OCI-LY7 (cell line): Measurements from ENCODE around the gene DLEC1. TPM values are rescaled to one million over a fixed set of nuclear protein-coding genes. Genes with fewer than 3 reads are reported as not detected.
"Not testable (repeated sequence)": the region's sequence is repeated elsewhere in the genome, so short reads cannot be mapped to it uniquely, and the experiment has no call there.

Experiments
- BruUV-seq: library from RNA; stranded (reverse); fragments of 400-500 nt; replicated peaks from 2 replicates; lab custom pipeline; 2021; lab: Mats Ljungman, UMichigan
- CTCF ChIA-PET: fragments of 300-600 bp; sonication (Branson Sonifier 250); formaldehyde crosslinking; loops from one replicate; lab custom pipeline; 2022; ENCODE audit warnings: antibody characterized with exemption; ENCODE audit not compliant: unreplicated experiment; lab: Charles Lee
- POLR2A ChIA-PET: fragments of 300-600 bp; sonication (Branson Sonifier 250); formaldehyde crosslinking; loops from one replicate; lab custom pipeline; 2022; ENCODE audit warnings: antibody characterized with exemption; lab: Charles Lee
- DNase-seq: peaks from one replicate; pipeline ENCODE4 v3.0.0-alpha.2; 2015; ENCODE audit warnings: low spot score
- H2AFZ ChIP-seq: fragments of 200-600 bp; sonication (generic), shearing (Covaris generic); 2 replicates; pipeline ENCODE4 v1.6.1; 2014; ENCODE audit warnings: mild to moderate bottlenecking, antibody characterized with exemption, low read length, moderate library complexity
- H3K27ac ChIP-seq: fragments of 200-600 bp; sonication (generic); 2 replicates; pipeline ENCODE4 v1.5.1; 2014; ENCODE audit warnings: mixed run types, low read depth, mild to moderate bottlenecking, moderate library complexity, low read length, inconsistent platforms; ENCODE audit not compliant: poor library complexity, severe bottlenecking
- H3K36me3 ChIP-seq: fragments of 200-600 bp; sonication (generic); 2 replicates; pipeline ENCODE4 v1.6.1; 2014; ENCODE audit warnings: mild to moderate bottlenecking, antibody characterized with exemption, low read length, moderate library complexity, mixed read lengths; ENCODE audit not compliant: insufficient read depth
- H3K4me1 ChIP-seq: fragments of 200-600 bp; sonication (generic); 2 replicates; pipeline ENCODE4 v1.5.1; 2014; ENCODE audit warnings: mild to moderate bottlenecking, low read length; ENCODE audit not compliant: insufficient read depth, poor library complexity, severe bottlenecking
- H3K4me2 ChIP-seq: fragments of 200-600 bp; sonication (generic); 2 replicates; pipeline ENCODE4 v1.6.1; 2014; ENCODE audit warnings: mild to moderate bottlenecking, low read length
- H3K4me3 ChIP-seq: fragments of 200-600 bp; sonication (generic); 2 replicates; pipeline ENCODE4 v1.5.1; 2014; ENCODE audit warnings: mild to moderate bottlenecking, low read depth, low read length; ENCODE audit not compliant: poor library complexity, severe bottlenecking
- H3K79me2 ChIP-seq: fragments of 200-600 bp; sonication (generic); 2 replicates; pipeline ENCODE4 v1.6.1; 2016; ENCODE audit warnings: low read depth, mild to moderate bottlenecking, low read length, moderate library complexity, mixed read lengths; ENCODE audit not compliant: insufficient read depth
- H3K9me2 ChIP-seq: fragments of 200-600 bp; sonication (generic); 2 replicates; pipeline ENCODE4 v1.6.1; 2016; ENCODE audit warnings: mild to moderate bottlenecking, low read length, mixed read lengths; ENCODE audit not compliant: insufficient read depth
- H3K9me3 ChIP-seq: fragments of 200-600 bp; sonication (generic); 2 replicates; pipeline ENCODE4 v1.6.1; 2014; ENCODE audit warnings: mild to moderate bottlenecking, mixed run types, low read length, mixed read lengths
- H4K20me1 ChIP-seq: fragments of 200-600 bp; sonication (generic); 2 replicates; pipeline ENCODE4 v1.6.1; 2014; ENCODE audit warnings: mild to moderate bottlenecking, antibody characterized with exemption, low read length, moderate library complexity, mixed read lengths; ENCODE audit not compliant: insufficient read depth
- EZH2phosphoT487 ChIP-seq: fragments of 200-600 bp; sonication (generic); IDR thresholded peaks from 2 replicates; pipeline ENCODE4 v1.6.1; 2018; ENCODE audit warnings: low read depth, borderline replicate concordance, mild to moderate bottlenecking, mixed run types, antibody characterized with exemption, low read length, moderate library complexity, mixed read lengths
- intact Hi-C: fragments of 100-400 bp; cut with micrococcal nuclease; formaldehyde crosslinking; loops from one replicate; pipeline ENCODE4 v1.10.0; 2022; ENCODE audit not compliant: unreplicated experiment
- total RNA-seq, 2 experiments: library from RNA; depleted of rRNA in 1 of 2; stranded (reverse); fragments of >200 nt in 1 of 2; shearing (Covaris generic) in 1 of 2; gene quantifications; 2 replicates each; pipeline ENCODE4 v1.2.3, GENCODE V29; 2014 to 2022
- TF ChIP-seq, protein P1 (sequence below): fragments of 200-600 bp; sonication (generic); conservative IDR thresholded peaks from 2 replicates; pipeline ENCODE4 v1.5.1; 2014; ENCODE audit warnings: mild to moderate bottlenecking, antibody characterized with exemption, low read length, moderate library complexity, mixed read lengths

Gene DLEC1
- total RNA-seq, 2 experiments from 2014 or later = 0.13 TPM; not detected in 1

DNA sequence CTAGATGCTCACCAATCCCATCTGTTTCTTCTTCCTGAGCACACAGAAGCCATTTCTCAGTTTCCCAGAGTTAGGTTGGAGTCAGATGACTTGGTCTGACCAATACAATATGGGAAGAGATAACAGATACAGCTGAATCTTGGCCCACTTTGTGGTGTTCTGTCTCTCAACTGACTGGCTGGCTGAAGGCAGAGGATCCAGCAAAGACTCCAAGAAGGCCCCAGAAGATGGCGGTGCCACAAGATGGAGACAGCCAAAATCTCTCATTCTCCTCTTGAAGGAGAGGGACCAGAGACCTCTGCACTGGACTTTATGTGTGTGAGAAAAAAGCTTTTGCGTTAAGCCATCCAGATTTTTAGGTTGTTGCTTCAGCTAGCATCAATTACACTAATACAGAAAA, 118.1 kb downstream of the DLEC1 start:
- Histone ChIP-seq H3K36me3 (no peaks in the 10 kb centered on the region), H3K4me1 (no peaks in the 10 kb centered on the region), H3K9me2 (no peaks in the 10 kb centered on the region), H3K4me3 (no peak overlapping the region), H3K9me3 (no peaks in the 10 kb centered on the region), H3K4me2 (no peak overlapping the region), H3K27ac (no peak overlapping the region), H3K79me2 (no peaks in the 10 kb centered on the region), H4K20me1 (no peaks in the 10 kb centered on the region), H2AFZ (no peak overlapping the region)
- no peak for TF ChIP-seq EZH2phosphoT487
- TF ChIP-seq, protein P1, sequence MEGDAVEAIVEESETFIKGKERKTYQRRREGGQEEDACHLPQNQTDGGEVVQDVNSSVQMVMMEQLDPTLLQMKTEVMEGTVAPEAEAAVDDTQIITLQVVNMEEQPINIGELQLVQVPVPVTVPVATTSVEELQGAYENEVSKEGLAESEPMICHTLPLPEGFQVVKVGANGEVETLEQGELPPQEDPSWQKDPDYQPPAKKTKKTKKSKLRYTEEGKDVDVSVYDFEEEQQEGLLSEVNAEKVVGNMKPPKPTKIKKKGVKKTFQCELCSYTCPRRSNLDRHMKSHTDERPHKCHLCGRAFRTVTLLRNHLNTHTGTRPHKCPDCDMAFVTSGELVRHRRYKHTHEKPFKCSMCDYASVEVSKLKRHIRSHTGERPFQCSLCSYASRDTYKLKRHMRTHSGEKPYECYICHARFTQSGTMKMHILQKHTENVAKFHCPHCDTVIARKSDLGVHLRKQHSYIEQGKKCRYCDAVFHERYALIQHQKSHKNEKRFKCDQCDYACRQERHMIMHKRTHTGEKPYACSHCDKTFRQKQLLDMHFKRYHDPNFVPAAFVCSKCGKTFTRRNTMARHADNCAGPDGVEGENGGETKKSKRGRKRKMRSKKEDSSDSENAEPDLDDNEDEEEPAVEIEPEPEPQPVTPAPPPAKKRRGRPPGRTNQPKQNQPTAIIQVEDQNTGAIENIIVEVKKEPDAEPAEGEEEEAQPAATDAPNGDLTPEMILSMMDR = no peak
- ChIA-PET CTCF (no interaction called here), POLR2A (interaction anchor here (2.0 kb wide), 1 partner anchor 9 kb away, joined by 10 read pairs; no protein-coding TSS in a partner anchor)
- intact Hi-C loops = no loop called here
- no TSS peak for BruUV-seq
- DNase-seq = no peak

- no peaks in the 10 kb centered on the region for H3K79me2 ChIP-seq
- intact Hi-C loops = no loop called here
- H3K36me3 ChIP-seq = no peaks in the 10 kb centered on the region
- no peaks in the 10 kb centered on the region for H4K20me1 ChIP-seq
- H3K4me1 ChIP-seq = no peaks in the 10 kb centered on the region
- TF ChIP-seq EZH2phosphoT487 = no peak
- TF ChIP-seq, protein P1 = no peak
- H3K9me2 ChIP-seq = no peaks in the 10 kb centered on the region
- ChIA-PET POLR2A (interaction anchor here (2.0 kb wide), 1 partner anchor 9 kb away, joined by 10 read pairs; no protein-coding TSS in a partner anchor), CTCF (no interaction called here)
- BruUV-seq = no TSS peak
- H2AFZ ChIP-seq = no peak overlapping the region
- DNase-seq = no peak
- no peaks in the 10 kb centered on the region for H3K9me3 ChIP-seq
- no peak overlapping the region for H3K4me2 ChIP-seq
- H3K27ac ChIP-seq = no peak overlapping the region
- no peak overlapping the region for H3K4me3 ChIP-seq
Observed at GRCh38 chr3:38157595-38157994, 118.6 kb downstream of the DLEC1 start.

- Histone ChIP-seq H3K9me2 (no peaks in the 10 kb centered on the region), H3K4me3 (no peak overlapping the region), H3K4me2 (no peak overlapping the region), H3K4me1 (no peaks in the 10 kb centered on the region), H3K36me3 (no peaks in the 10 kb centered on the region), H3K27ac (no peak overlapping the region), H3K79me2 (no peaks in the 10 kb centered on the region), H3K9me3 (no peaks in the 10 kb centered on the region), H2AFZ (no peak overlapping the region), H4K20me1 (no peaks in the 10 kb centered on the region)
- DNase-seq = no peak
- TF ChIP-seq, protein P1 = no peak
- TF ChIP-seq EZH2phosphoT487 = no peak
- BruUV-seq = no TSS peak
- POLR2A ChIA-PET = interaction anchor here (2.0 kb wide), 1 partner anchor 10 kb away, joined by 10 read pairs; no protein-coding TSS in a partner anchor
- intact Hi-C loops = no loop called here
- CTCF ChIA-PET = no interaction called here
Observed at GRCh38 chr3:38158472-38158871, 119.5 kb downstream of the DLEC1 start.

GRCh38 chr3:38160704-38161103, 121.7 kb downstream of the DLEC1 start:
- H3K4me1 ChIP-seq, H3K9me3 ChIP-seq, H3K27ac ChIP-seq, H3K4me2 ChIP-seq, H3K9me2 ChIP-seq, H4K20me1 ChIP-seq, DNase-seq, H3K79me2 ChIP-seq, H3K4me3 ChIP-seq, BruUV-seq, intact Hi-C loops, H3K36me3 ChIP-seq, CTCF ChIA-PET, H2AFZ ChIP-seq, POLR2A ChIA-PET: not testable (repeated sequence)
